Caco-2 (cell line): ENCODE results near the gene RASSF9. TPM values are rescaled to one million over a fixed set of nuclear protein-coding genes. Genes with fewer than 3 reads are reported as not detected.
A peak's percentile ranks its signal among the peaks of the same experiment; 100 is the strongest.

Experiments used
- BruUV-seq: library from RNA; stranded (reverse); fragments of 400-500 nt; replicated peaks from 2 replicates; lab custom pipeline; 2021; lab: Mats Ljungman, UMichigan
- CTCF ChIA-PET: fragments of 300-600 bp; sonication (Branson Sonifier 250); formaldehyde crosslinking; loops from one replicate; lab custom pipeline; 2022; ENCODE audit warnings: antibody characterized with exemption; lab: Charles Lee
- POLR2A ChIA-PET: fragments of 300-600 bp; sonication (Branson Sonifier 250); formaldehyde crosslinking; loops from one replicate; lab custom pipeline; 2022; ENCODE audit warnings: antibody characterized with exemption; lab: Charles Lee
- DNase-seq, 2 experiments: peaks; one replicate each; pipeline versions ENCODE4 v3.0.0 to v3.0.0-alpha.2; 2020 to 2022
- H3K27me3 ChIP-seq: replicated peaks from 2 replicates; pipeline ENCODE4 v1.6.0; 2011; ENCODE audit warnings: low read length; ENCODE audit not compliant: control insufficient read depth, insufficient read depth
- H3K36me3 ChIP-seq: 2 replicates; pipeline ENCODE4 v1.5.1; 2011; ENCODE audit warnings: low read length; ENCODE audit not compliant: control insufficient read depth, insufficient read depth
- H3K4me1 ChIP-seq: fragments of 250-450 bp; sonication (Bioruptor Pico); 2 replicates; pipeline ENCODE4 v1.5.1; 2020; ENCODE audit warnings: mild to moderate bottlenecking
- H3K4me3 ChIP-seq: 2 replicates; pipeline ENCODE4 v1.5.1; 2011; ENCODE audit warnings: low read depth, mild to moderate bottlenecking, control low read depth, low read length
- H3K9me3 ChIP-seq: fragments of 250-450 bp; sonication (Bioruptor Pico); 2 replicates; pipeline ENCODE4 v1.5.1; 2020; ENCODE audit warnings: mild to moderate bottlenecking, moderate library complexity
- H3K27ac Mint-ChIP-seq: one replicate; pipeline ENCODE4 v1.8.0; 2022; ENCODE audit warnings: mixed read lengths; ENCODE audit not compliant: unreplicated experiment
- H3K27me3 Mint-ChIP-seq: one replicate; pipeline ENCODE4 v1.8.0; 2022; ENCODE audit warnings: mixed read lengths; ENCODE audit not compliant: insufficient read depth, unreplicated experiment
- H3K36me3 Mint-ChIP-seq: one replicate; pipeline ENCODE4 v1.8.0; 2022; ENCODE audit warnings: mild to moderate bottlenecking, mixed read lengths; ENCODE audit not compliant: insufficient read depth, unreplicated experiment
- H3K4me1 Mint-ChIP-seq: one replicate; pipeline ENCODE4 v1.8.0; 2022; ENCODE audit warnings: low read depth, mixed read lengths; ENCODE audit not compliant: unreplicated experiment
- H3K4me3 Mint-ChIP-seq: one replicate; pipeline ENCODE4 v1.8.0; 2022; ENCODE audit warnings: mild to moderate bottlenecking, moderate library complexity, mixed read lengths; ENCODE audit not compliant: unreplicated experiment
- H3K9me3 Mint-ChIP-seq: one replicate; pipeline ENCODE4 v1.8.0; 2022; ENCODE audit warnings: mixed read lengths; ENCODE audit not compliant: unreplicated experiment
- intact Hi-C: fragments of 100-400 bp; cut with micrococcal nuclease; formaldehyde crosslinking; loops from one replicate; pipeline ENCODE4 v1.10.0; 2022; ENCODE audit not compliant: unreplicated experiment
- total RNA-seq: library from RNA; stranded (reverse); gene quantifications from 2 replicates; pipeline ENCODE4 v1.2.3, GENCODE V29; 2022
- TF ChIP-seq, protein P1 (sequence below), 2 experiments: fragments of 200-600 bp in 1 of 2; IDR thresholded peaks; 1 replicate in 1 of 2; 2 replicates in 1 of 2; pipeline versions ENCODE4 v1.5.1 to v1.8.0; 2011 to 2022; ENCODE audit warnings: antibody characterized with exemption in 1 of 2, control low read depth in 1 of 2, inconsistent platforms in 1 of 2, low read depth in 1 of 2, low read length in 1 of 2, mild to moderate bottlenecking in 1 of 2, moderate library complexity in 1 of 2; ENCODE audit not compliant: insufficient read depth in 1 of 2, severe bottlenecking in 1 of 2, unreplicated experiment in 1 of 2

The RASSF9 gene
- total RNA-seq, 1 experiment from 2014 or later, result 0.20 TPM

DNA sequence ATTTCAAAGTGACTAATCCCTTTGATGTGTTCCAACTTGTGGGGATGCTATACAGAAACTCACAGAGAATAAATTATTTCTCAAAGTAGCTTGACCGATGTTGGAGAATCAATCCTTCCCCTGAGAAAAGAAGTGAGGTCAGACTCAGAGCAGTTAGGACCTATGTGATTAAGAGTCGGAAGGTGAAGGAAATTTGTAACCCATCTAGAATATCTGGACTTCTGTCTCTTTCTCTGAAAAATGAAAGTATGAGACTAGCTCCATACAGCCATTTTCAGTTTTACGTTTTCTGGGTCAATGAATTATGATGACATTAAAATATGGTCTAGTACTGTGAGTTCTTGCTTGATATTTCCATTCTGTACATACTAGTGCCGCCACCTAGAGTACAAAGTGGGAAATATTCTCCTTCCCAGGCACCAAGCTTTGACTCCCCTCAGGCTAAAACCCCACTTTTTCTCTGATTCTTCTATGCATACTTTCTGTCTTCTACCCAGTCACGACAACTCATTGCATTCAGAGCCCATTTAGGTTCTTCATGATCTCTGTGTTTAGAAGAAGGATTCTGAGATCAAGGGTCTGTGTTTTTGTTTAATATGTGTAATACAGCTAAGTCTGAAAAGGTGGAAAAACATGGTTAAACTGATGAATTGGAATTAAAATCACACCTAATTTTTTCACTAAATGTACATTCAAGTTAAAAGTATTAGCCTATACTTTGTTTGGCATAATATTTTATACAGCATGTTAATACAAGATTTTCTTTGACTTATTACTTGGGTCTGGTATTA is 31.0 kb upstream of the RASSF9 start:
- no peaks in the 10 kb centered on the region for H3K9me3 Mint-ChIP-seq
- BruUV-seq, result no TSS peak
- no peaks in the 10 kb centered on the region for H3K4me1 Mint-ChIP-seq
- H3K27ac Mint-ChIP-seq, result no peak overlapping the region
- no peaks in the 10 kb centered on the region for H3K36me3 Mint-ChIP-seq
- Histone ChIP-seq H3K36me3 (no peaks in the 10 kb centered on the region), H3K9me3 (no peaks in the 10 kb centered on the region), H3K27me3 (no peaks in the 10 kb centered on the region), H3K4me3 (no peak overlapping the region), H3K4me1 (no peaks in the 10 kb centered on the region)
- TF ChIP-seq, protein P1, sequence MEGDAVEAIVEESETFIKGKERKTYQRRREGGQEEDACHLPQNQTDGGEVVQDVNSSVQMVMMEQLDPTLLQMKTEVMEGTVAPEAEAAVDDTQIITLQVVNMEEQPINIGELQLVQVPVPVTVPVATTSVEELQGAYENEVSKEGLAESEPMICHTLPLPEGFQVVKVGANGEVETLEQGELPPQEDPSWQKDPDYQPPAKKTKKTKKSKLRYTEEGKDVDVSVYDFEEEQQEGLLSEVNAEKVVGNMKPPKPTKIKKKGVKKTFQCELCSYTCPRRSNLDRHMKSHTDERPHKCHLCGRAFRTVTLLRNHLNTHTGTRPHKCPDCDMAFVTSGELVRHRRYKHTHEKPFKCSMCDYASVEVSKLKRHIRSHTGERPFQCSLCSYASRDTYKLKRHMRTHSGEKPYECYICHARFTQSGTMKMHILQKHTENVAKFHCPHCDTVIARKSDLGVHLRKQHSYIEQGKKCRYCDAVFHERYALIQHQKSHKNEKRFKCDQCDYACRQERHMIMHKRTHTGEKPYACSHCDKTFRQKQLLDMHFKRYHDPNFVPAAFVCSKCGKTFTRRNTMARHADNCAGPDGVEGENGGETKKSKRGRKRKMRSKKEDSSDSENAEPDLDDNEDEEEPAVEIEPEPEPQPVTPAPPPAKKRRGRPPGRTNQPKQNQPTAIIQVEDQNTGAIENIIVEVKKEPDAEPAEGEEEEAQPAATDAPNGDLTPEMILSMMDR (IDR thresholded peaks at IDR 0.05; ENCODE audit: insufficient read depth in 1 of 2, low read depth in 1 of 2, low read length in 1 of 2, severe bottlenecking in 1 of 2, unreplicated experiment in 1 of 2), result peak; percentile 71 to 75
- CTCF ChIA-PET, result interaction anchor here (0.6 to 1.7 kb wide), 11 partner anchors 22 to 1848 kb away, joined by 3 to 15 read pairs (median 4); no protein-coding TSS in a partner anchor
- H3K27me3 Mint-ChIP-seq, result peaks cover 10% of the 10 kb centered on the region
- H3K4me3 Mint-ChIP-seq, result no peak overlapping the region
- POLR2A ChIA-PET, result no interaction called here
- intact Hi-C loops, result loop anchor here (1.0 to 10.0 kb wide), 5 partner anchors 112 to 399 kb away; no protein-coding TSS in a partner anchor
- DNase-seq, result peak in 1 of 2 experiments; percentile 58

DNA sequence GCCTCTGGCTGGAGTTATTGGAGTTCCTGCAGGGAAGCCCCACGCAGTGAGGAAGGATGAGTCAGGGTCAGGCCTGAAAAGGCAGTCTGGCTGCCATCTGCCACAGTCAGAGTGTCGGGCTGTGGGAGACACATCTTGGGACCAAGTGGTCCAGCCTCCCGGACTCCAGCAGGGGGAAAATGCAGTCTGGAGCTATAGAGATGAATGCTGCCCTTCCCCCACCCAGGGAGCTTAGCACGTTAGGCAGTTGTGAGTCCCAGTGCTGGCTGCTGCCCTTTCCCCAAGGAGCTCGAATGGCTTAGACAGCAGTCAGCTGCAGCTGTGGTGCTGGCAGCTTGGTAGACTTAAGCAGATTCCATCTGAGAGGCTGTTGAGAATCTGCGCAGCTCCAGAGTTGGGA is 29.7 kb upstream of the RASSF9 start:
- Histone ChIP-seq H3K9me3 (no peaks in the 10 kb centered on the region), H3K4me1 (no peaks in the 10 kb centered on the region), H3K4me3 (no peak overlapping the region), H3K36me3 (no peaks in the 10 kb centered on the region), H3K27me3 (no peaks in the 10 kb centered on the region)
- no peaks in the 10 kb centered on the region for H3K9me3 Mint-ChIP-seq
- no TSS peak for BruUV-seq
- intact Hi-C loops, result loop anchor here (10.0 kb wide), 1 partner anchor 111 kb away; no protein-coding TSS in a partner anchor
- H3K4me1 Mint-ChIP-seq, result no peaks in the 10 kb centered on the region
- no peaks in the 10 kb centered on the region for H3K36me3 Mint-ChIP-seq
- no peak overlapping the region for H3K27ac Mint-ChIP-seq
- ChIA-PET POLR2A (no interaction called here), CTCF (interaction anchor here (0.8 kb wide), 1 partner anchor 135 kb away, joined by 3 read pairs; no protein-coding TSS in a partner anchor)
- TF ChIP-seq, protein P1 (IDR thresholded peaks at IDR 0.05; ENCODE audit: insufficient read depth in 1 of 2, low read depth in 1 of 2, low read length in 1 of 2, severe bottlenecking in 1 of 2, unreplicated experiment in 1 of 2), result no peak
- no peak for DNase-seq
- peaks cover 11% of the 10 kb centered on the region for H3K27me3 Mint-ChIP-seq
- H3K4me3 Mint-ChIP-seq, result no peak overlapping the region

DNA sequence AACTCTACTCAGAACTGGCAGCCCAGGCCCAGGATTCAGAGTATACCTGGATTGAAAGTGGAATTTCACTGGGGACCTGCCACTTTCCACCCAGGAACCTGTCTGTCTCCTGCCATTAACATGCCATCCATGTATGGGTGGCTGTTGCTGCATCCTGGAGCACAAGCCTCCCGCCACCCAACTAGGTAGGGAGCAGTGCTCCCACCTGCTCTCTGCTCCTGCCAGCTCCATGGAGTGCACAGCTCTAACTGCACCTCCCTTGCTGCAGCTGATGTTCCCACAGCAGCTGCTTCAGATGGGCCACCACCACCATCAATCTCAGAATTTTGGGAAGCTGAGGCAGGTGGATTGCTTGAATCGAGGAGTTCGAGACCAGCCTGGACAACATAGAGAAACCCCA is 20.8 kb upstream of the RASSF9 start:
- Mint-ChIP-seq H3K4me3 (no peak overlapping the region), H3K36me3 (no peaks in the 10 kb centered on the region), H3K4me1 (no peaks in the 10 kb centered on the region), H3K9me3 (peaks cover 10% of the 10 kb centered on the region), H3K27me3 (peaks cover 2% of the 10 kb centered on the region), H3K27ac (no peak overlapping the region)
- no peaks in the 10 kb centered on the region for H3K4me1 ChIP-seq
- no peak for DNase-seq
- no TSS peak for BruUV-seq
- intact Hi-C loops, result no loop called here
- no peaks in the 10 kb centered on the region for H3K9me3 ChIP-seq
- no peaks in the 10 kb centered on the region; the same call in 1 of the 2 replicates for H3K27me3 ChIP-seq
- no peak overlapping the region for H3K4me3 ChIP-seq
- TF ChIP-seq, protein P1 (IDR thresholded peaks at IDR 0.05; ENCODE audit: insufficient read depth in 1 of 2, low read depth in 1 of 2, low read length in 1 of 2, severe bottlenecking in 1 of 2, unreplicated experiment in 1 of 2), result no peak
- ChIA-PET POLR2A (no interaction called here), CTCF (no interaction called here)
- H3K36me3 ChIP-seq, result no peaks in the 10 kb centered on the region
